CD4-positive, alpha-beta memory T cell (primary cell): ENCODE results near the gene RAPGEF3. TPM values are rescaled to one million over a fixed set of nuclear protein-coding genes. Genes with fewer than 3 reads are reported as not detected.

Experiments used
- CTCF ChIA-PET: fragments of 350-600 bp; sonication (Branson Sonifier 250); formaldehyde crosslinking; loops from one replicate; lab custom pipeline; 2021; ENCODE audit warnings: inconsistent platforms; ENCODE audit not compliant: partially characterized antibody; lab: Charles Lee
- POLR2A ChIA-PET: fragments of 350-600 bp; sonication (Branson Sonifier 250); formaldehyde crosslinking; loops from one replicate; lab custom pipeline; 2021; ENCODE audit not compliant: partially characterized antibody; lab: Charles Lee
- DNase-seq, 5 donors: peaks; one replicate each; pipeline versions ENCODE4 v3.0.0 to v3.0.0-alpha.2; 2020 to 2022; ENCODE audit warnings: mixed read lengths in 1 of 5
- H3K27ac ChIP-seq: one replicate; pipeline ENCODE4 v1.7.0; 2013; ENCODE audit warnings: low read depth, low read length
- H3K27me3 ChIP-seq: 2 replicates; pipeline ENCODE4 v1.7.0; 2013; ENCODE audit warnings: mild to moderate bottlenecking, low read length, moderate library complexity; ENCODE audit not compliant: insufficient read depth
- H3K36me3 ChIP-seq: 2 replicates; pipeline ENCODE4 v1.7.0; 2013; ENCODE audit warnings: mild to moderate bottlenecking, low read length, moderate library complexity; ENCODE audit not compliant: insufficient read depth
- H3K4me1 ChIP-seq: 2 replicates; pipeline ENCODE4 v1.7.0; 2013; ENCODE audit warnings: mild to moderate bottlenecking, low read length, moderate library complexity; ENCODE audit not compliant: insufficient read depth
- H3K4me3 ChIP-seq, 2 donors: one replicate each; pipeline ENCODE4 v1.7.0; 2013; ENCODE audit warnings: low read length in 2 of 2, mild to moderate bottlenecking in 1 of 2
- H3K9me3 ChIP-seq, 2 donors: one replicate each; pipeline ENCODE4 v1.7.0; 2013; ENCODE audit warnings: low read length in 2 of 2, control low read depth in 1 of 2; ENCODE audit not compliant: control insufficient read depth in 1 of 2
- H3K27ac Mint-ChIP-seq, 7 donors: one replicate each; pipeline ENCODE4 v1.8.0; 2020 to 2021; ENCODE audit warnings: mixed read lengths in 7 of 7, mild to moderate bottlenecking in 6 of 7, inconsistent platforms in 3 of 7, moderate library complexity in 3 of 7
- H3K27me3 Mint-ChIP-seq, 2 donors: one replicate each; pipeline ENCODE4 v1.8.0; 2020 to 2021; ENCODE audit warnings: mixed read lengths in 2 of 2
- H3K36me3 Mint-ChIP-seq, 2 donors: one replicate each; pipeline ENCODE4 v1.8.0; 2020 to 2021; ENCODE audit warnings: mixed read lengths in 2 of 2, inconsistent platforms in 1 of 2, mild to moderate bottlenecking in 1 of 2
- H3K4me1 Mint-ChIP-seq, 4 donors: one replicate each; pipeline ENCODE4 v1.8.0; 2020 to 2021; ENCODE audit warnings: mixed read lengths in 4 of 4, mild to moderate bottlenecking in 1 of 4
- H3K4me3 Mint-ChIP-seq, 8 donors: one replicate each; pipeline ENCODE4 v1.8.0; 2020 to 2021; ENCODE audit warnings: mixed read lengths in 8 of 8, mild to moderate bottlenecking in 7 of 8, moderate library complexity in 6 of 8, inconsistent platforms in 3 of 8
- H3K9me3 Mint-ChIP-seq, 8 donors: one replicate each; pipeline ENCODE4 v1.8.0; 2020 to 2021; ENCODE audit warnings: mixed read lengths in 8 of 8, mild to moderate bottlenecking in 5 of 8, inconsistent platforms in 3 of 8, moderate library complexity in 1 of 8
- intact Hi-C: fragments of 100-400 bp; cut with micrococcal nuclease; formaldehyde crosslinking; loops from one replicate; pipeline ENCODE4 v1.15.1; 2023
- polyA plus RNA-seq, 2 donors: library from polyadenylated mRNA; unstranded; fragments of 300-500 nt; fragmentation: Illumina TruSeq; gene quantifications; one replicate each; pipeline ENCODE4 v1.2.3, GENCODE V29; 2021
- total RNA-seq, 2 experiments: library from RNA; stranded (reverse); gene quantifications; one replicate each; pipeline ENCODE4 v1.2.3, GENCODE V29; 2021

The RAPGEF3 gene
- total and polyA plus RNA-seq, 4 experiments from 2014 or later = 0.14 to 0.39 (median 0.15) TPM; not detected in 1

DNA sequence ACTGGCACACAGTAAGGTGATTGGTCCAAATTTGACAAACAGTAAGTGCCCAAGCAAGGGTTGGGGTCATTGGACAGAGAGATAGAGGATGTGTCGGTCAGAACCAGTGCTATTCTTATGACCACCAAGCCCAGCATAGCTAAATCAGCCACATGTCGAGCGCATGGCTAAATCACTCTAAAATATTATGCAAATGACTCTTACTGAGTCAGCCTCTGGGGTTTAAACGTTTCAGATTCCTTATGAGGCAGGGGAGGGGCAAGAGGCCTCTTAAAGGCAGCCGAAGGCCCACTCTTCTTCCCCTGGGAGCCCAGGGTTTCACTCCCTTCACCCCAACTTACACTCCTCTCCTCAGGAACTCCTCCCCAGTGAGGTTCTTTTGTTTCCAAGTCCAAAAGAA lies 32.8 kb downstream of the RAPGEF3 start:
- POLR2A ChIA-PET = no interaction called here
- no peak overlapping the region for H3K4me3 ChIP-seq
- H3K27me3 ChIP-seq = no peaks in the 10 kb centered on the region
- H3K36me3 ChIP-seq = no peaks in the 10 kb centered on the region
- CTCF ChIA-PET = interaction anchor here (1.0 to 3.7 kb wide), 6 partner anchors 12 to 112 kb away, joined by 3 to 17 read pairs (median 6); no protein-coding TSS in a partner anchor
- H3K27ac ChIP-seq = no peak overlapping the region
- no peaks in the 10 kb centered on the region for H3K4me1 ChIP-seq
- H3K36me3 Mint-ChIP-seq = peaks cover 0 to 8% of the 10 kb centered on the region in 2 donors
- no peak for DNase-seq
- H3K27me3 Mint-ChIP-seq = no peaks in the 10 kb centered on the region
- intact Hi-C loops = no loop called here
- H3K9me3 ChIP-seq = no peaks in the 10 kb centered on the region
- peaks cover 9 to 16% (median 12%) of the 10 kb centered on the region in 4 donors for H3K4me1 Mint-ChIP-seq
- H3K9me3 Mint-ChIP-seq = no peaks in the 10 kb centered on the region
- H3K27ac Mint-ChIP-seq = peak overlapping the region in 1 of 7 donors; percentile 8
- H3K4me3 Mint-ChIP-seq = no peak overlapping the region

GRCh38 chr12:47725091-47725772 lies 33.4 kb downstream of the RAPGEF3 start, which contains the start of gene ENDOU:
Gene ENDOU (minus strand): TSS chr12:47725490. CDS start chr12:47725413, 77 bp downstream.
- H3K9me3 Mint-ChIP-seq = no peaks in the 10 kb centered on the region
- ChIA-PET CTCF (interaction anchor here (1.0 to 3.7 kb wide), 5 partner anchors 13 to 113 kb away, joined by 3 to 17 read pairs (median 6); no protein-coding TSS in a partner anchor), POLR2A (interaction anchor here (0.7 kb wide), 1 partner anchor 47 kb away, joined by 3 read pairs; no protein-coding TSS in a partner anchor)
- Histone ChIP-seq H3K27ac (no peak within 1 kb of the TSS), H3K36me3 (no peaks in the 10 kb centered on the region), H3K4me3 (no peak within 1 kb of the TSS), H3K4me1 (no peaks in the 10 kb centered on the region), H3K27me3 (no peaks in the 10 kb centered on the region), H3K9me3 (no peaks in the 10 kb centered on the region)
- no peak within 1 kb of the TSS for H3K4me3 Mint-ChIP-seq
- no peaks in the 10 kb centered on the region for H3K27me3 Mint-ChIP-seq
- peaks cover 0 to 8% of the 10 kb centered on the region in 2 donors for H3K36me3 Mint-ChIP-seq
- no peak for DNase-seq
- peak within 1 kb of the TSS in 2 of 7 donors; percentile 9 to 29 for H3K27ac Mint-ChIP-seq
- peaks cover 10 to 16% (median 14%) of the 10 kb centered on the region in 4 donors for H3K4me1 Mint-ChIP-seq
- intact Hi-C loops = no loop called here

- H3K4me1 Mint-ChIP-seq = peaks cover 13 to 25% (median 17%) of the 10 kb centered on the region in 4 donors
- Histone ChIP-seq H3K27me3 (no peaks in the 10 kb centered on the region), H3K9me3 (no peaks in the 10 kb centered on the region), H3K27ac (no peak overlapping the region), H3K4me3 (no peak overlapping the region), H3K36me3 (no peaks in the 10 kb centered on the region), H3K4me1 (peaks cover 3% of the 10 kb centered on the region)
- intact Hi-C loops = no loop called here
- peak overlapping the region in 1 of 7 donors; percentile 17 for H3K27ac Mint-ChIP-seq
- H3K36me3 Mint-ChIP-seq = peaks cover 0 to 17% of the 10 kb centered on the region in 2 donors
- ChIA-PET POLR2A (interaction anchor here (1.4 kb wide), 1 partner anchor 13 kb away, joined by 3 read pairs; no protein-coding TSS in a partner anchor), CTCF (interaction anchor here (1.6 to 2.7 kb wide), 2 partner anchors 19 to 21 kb away, joined by 4 to 10 read pairs; no protein-coding TSS in a partner anchor)
- H3K4me3 Mint-ChIP-seq = peak overlapping the region in 1 of 8 donors; percentile 12
- H3K9me3 Mint-ChIP-seq = no peaks in the 10 kb centered on the region
- no peak for DNase-seq
- no peaks in the 10 kb centered on the region for H3K27me3 Mint-ChIP-seq
Observed at GRCh38 chr12:47722941-47723631, 35.6 kb downstream of the RAPGEF3 start.

- ChIA-PET CTCF (interaction anchor here (0.6 to 2.7 kb wide), 5 partner anchors 20 to 117 kb away, joined by 3 to 10 read pairs (median 4); no protein-coding TSS in a partner anchor), POLR2A (interaction anchor here (1.3 kb wide), 1 partner anchor 19 kb away, joined by 4 read pairs; no protein-coding TSS in a partner anchor)
- Mint-ChIP-seq H3K4me1 (peaks cover 19 to 33% (median 25%) of the 10 kb centered on the region in 4 donors), H3K27ac (peak overlapping the region in 2 of 7 donors; percentile 9 to 65), H3K27me3 (no peaks in the 10 kb centered on the region), H3K9me3 (no peaks in the 10 kb centered on the region), H3K36me3 (peaks cover 0 to 17% of the 10 kb centered on the region in 2 donors), H3K4me3 (peak overlapping the region in 1 of 8 donors; percentile 3)
- Histone ChIP-seq H3K4me3 (no peak overlapping the region), H3K27ac (no peak overlapping the region), H3K9me3 (no peaks in the 10 kb centered on the region), H3K4me1 (peaks cover 11% of the 10 kb centered on the region), H3K36me3 (no peaks in the 10 kb centered on the region), H3K27me3 (no peaks in the 10 kb centered on the region)
- no peak for DNase-seq
- intact Hi-C loops = no loop called here
Observed at GRCh38 chr12:47722136-47722834, 36.4 kb downstream of the RAPGEF3 start.

- Histone ChIP-seq H3K4me1 (peaks cover 15% of the 10 kb centered on the region), H3K27me3 (no peaks in the 10 kb centered on the region), H3K36me3 (no peaks in the 10 kb centered on the region), H3K27ac (no peak overlapping the region), H3K4me3 (no peak overlapping the region), H3K9me3 (no peaks in the 10 kb centered on the region)
- ChIA-PET POLR2A (interaction anchor here (1.3 kb wide), 1 partner anchor 20 kb away, joined by 4 read pairs; no protein-coding TSS in a partner anchor), CTCF (interaction anchor here (0.6 to 2.7 kb wide), 4 partner anchors 21 to 117 kb away, joined by 3 to 10 read pairs (median 4); no protein-coding TSS in a partner anchor)
- Mint-ChIP-seq H3K36me3 (peaks cover 0 to 17% of the 10 kb centered on the region in 2 donors), H3K27me3 (no peaks in the 10 kb centered on the region), H3K27ac (peak overlapping the region in 4 of 7 donors; percentile 33 to 86 (median 60)), H3K4me3 (peak overlapping the region in 6 of 8 donors; percentile 2 to 72 (median 26)), H3K9me3 (no peaks in the 10 kb centered on the region), H3K4me1 (peaks cover 19 to 35% (median 28%) of the 10 kb centered on the region in 4 donors)
- peak in 2 of 5 donors; percentile 22 to 30 for DNase-seq
- intact Hi-C loops = no loop called here
Observed at GRCh38 chr12:47721431-47721973, 37.2 kb downstream of the RAPGEF3 start.

GRCh38 chr12:47718531-47718930 lies 40.1 kb downstream of the RAPGEF3 start:
- peaks cover 22 to 40% (median 34%) of the 10 kb centered on the region in 4 donors for H3K4me1 Mint-ChIP-seq
- ChIA-PET POLR2A (interaction anchor here (0.6 to 1.8 kb wide), 3 partner anchors 12 to 50 kb away, joined by 3 to 6 read pairs (median 3); no protein-coding TSS in a partner anchor), CTCF (interaction anchor here (0.7 to 16.7 kb wide), 8 partner anchors 8 to 117 kb away, joined by 3 to 318 read pairs (median 4); partner anchors contain the start of genes RPAP3 and SLC48A1)
- no peaks in the 10 kb centered on the region for H3K27me3 ChIP-seq
- H3K36me3 Mint-ChIP-seq = peaks cover 0 to 12% of the 10 kb centered on the region in 2 donors
- intact Hi-C loops = loop anchor here (10.0 kb wide), 1 partner anchor 896 kb away; no protein-coding TSS in a partner anchor
- peaks cover 18% of the 10 kb centered on the region for H3K4me1 ChIP-seq
- no peaks in the 10 kb centered on the region for H3K9me3 Mint-ChIP-seq
- no peak overlapping the region for H3K4me3 ChIP-seq
- no peaks in the 10 kb centered on the region for H3K36me3 ChIP-seq
- no peaks in the 10 kb centered on the region for H3K27me3 Mint-ChIP-seq
- no peak overlapping the region for H3K27ac ChIP-seq
- no peaks in the 10 kb centered on the region for H3K9me3 ChIP-seq
- no peak overlapping the region for H3K4me3 Mint-ChIP-seq
- peak overlapping the region in 3 of 7 donors; percentile 71 to 93 (median 92) for H3K27ac Mint-ChIP-seq
- DNase-seq = no peak
